ENCODE data around the gene EXOC4.

DNA sequence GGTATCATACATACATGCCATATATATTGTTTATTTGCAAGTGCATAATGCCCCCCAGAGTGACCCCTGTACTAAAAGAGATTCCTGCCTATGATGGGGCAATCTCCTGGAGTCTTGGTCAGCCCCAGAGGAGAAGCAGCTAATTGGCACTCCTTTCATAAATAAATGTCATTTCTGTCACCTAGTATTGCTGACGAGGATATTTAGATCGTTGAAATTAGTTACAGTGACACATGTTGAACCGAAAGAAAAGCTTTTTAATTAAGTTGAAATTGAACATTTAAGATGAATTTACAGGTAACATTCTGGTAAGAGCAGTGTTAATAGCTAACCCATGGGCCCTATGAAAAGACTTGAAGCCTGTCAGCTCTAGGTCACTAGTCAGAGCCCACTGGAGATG lies 663.7 kb downstream of the EXOC4 start:
- TF ChIP-seq, protein P1, sequence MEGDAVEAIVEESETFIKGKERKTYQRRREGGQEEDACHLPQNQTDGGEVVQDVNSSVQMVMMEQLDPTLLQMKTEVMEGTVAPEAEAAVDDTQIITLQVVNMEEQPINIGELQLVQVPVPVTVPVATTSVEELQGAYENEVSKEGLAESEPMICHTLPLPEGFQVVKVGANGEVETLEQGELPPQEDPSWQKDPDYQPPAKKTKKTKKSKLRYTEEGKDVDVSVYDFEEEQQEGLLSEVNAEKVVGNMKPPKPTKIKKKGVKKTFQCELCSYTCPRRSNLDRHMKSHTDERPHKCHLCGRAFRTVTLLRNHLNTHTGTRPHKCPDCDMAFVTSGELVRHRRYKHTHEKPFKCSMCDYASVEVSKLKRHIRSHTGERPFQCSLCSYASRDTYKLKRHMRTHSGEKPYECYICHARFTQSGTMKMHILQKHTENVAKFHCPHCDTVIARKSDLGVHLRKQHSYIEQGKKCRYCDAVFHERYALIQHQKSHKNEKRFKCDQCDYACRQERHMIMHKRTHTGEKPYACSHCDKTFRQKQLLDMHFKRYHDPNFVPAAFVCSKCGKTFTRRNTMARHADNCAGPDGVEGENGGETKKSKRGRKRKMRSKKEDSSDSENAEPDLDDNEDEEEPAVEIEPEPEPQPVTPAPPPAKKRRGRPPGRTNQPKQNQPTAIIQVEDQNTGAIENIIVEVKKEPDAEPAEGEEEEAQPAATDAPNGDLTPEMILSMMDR (IDR thresholded peaks at IDR 0.05): no peak
- no peak for TF ChIP-seq POLR2A (IDR thresholded peaks at IDR 0.05)
- no peak for TF ChIP-seq POLR2AphosphoS5 (IDR thresholded peaks at IDR 0.05)
